SU-DHL-6 (cell line): ENCODE results near the gene COPS7A.

Source experiments
- CTCF ChIP-seq: fragments of 200-600 bp; sonication (generic); IDR thresholded peaks from one replicate; pipeline ENCODE4 v1.5.1; 2017; ENCODE audit warnings: antibody characterized with exemption, mild to moderate bottlenecking, low read length, moderate library complexity; ENCODE audit not compliant: insufficient read depth, poor library complexity, severe bottlenecking
- EZH2phosphoT487 ChIP-seq: fragments of 200-600 bp; sonication (generic), shearing (Covaris generic); conservative IDR thresholded peaks from 2 replicates; pipeline ENCODE4 v1.6.1; 2018; ENCODE audit warnings: mild to moderate bottlenecking, antibody characterized with exemption, low read length, moderate library complexity, mixed read lengths

- no peak for TF ChIP-seq CTCF
- no peak for TF ChIP-seq EZH2phosphoT487
Measured at GRCh38 chr12:6770600-6770999, 46.8 kb downstream of the COPS7A start.
